HG02970 (cell line): Measurements from ENCODE around the gene GIMAP8.
"Not testable (repeated sequence)": the region's sequence is repeated elsewhere in the genome, so short reads cannot be mapped to it uniquely, and the experiment has no call there.

Experiments
- ATAC-seq: cut with Tn5 transposase; IDR thresholded peaks from one replicate; pipeline ENCODE4 v1.9.1; 2021; ENCODE audit warnings: mild to moderate bottlenecking, moderate library complexity, moderate number of reproducible peaks; ENCODE audit not compliant: unreplicated experiment, low FRiP score

The GIMAP8 gene

GRCh38 chr7:150457064-150457463 is 6.6 kb downstream of the GIMAP8 start:
- ATAC-seq: not testable (repeated sequence)

GRCh38 chr7:150458235-150458634 is 7.8 kb downstream of the GIMAP8 start:
- ATAC-seq: no peak

- no peak for ATAC-seq
Observed at GRCh38 chr7:150458756-150459155, 8.3 kb downstream of the GIMAP8 start.

GRCh38 chr7:150461520-150461919 is 11.1 kb downstream of the GIMAP8 start:
- ATAC-seq: no peak

- ATAC-seq: no peak
Observed at GRCh38 chr7:150462413-150462812, 12.0 kb downstream of the GIMAP8 start.

- no peak for ATAC-seq
Observed at GRCh38 chr7:150463461-150463860, 13.0 kb downstream of the GIMAP8 start.

GRCh38 chr7:150464962-150465361 is 14.5 kb downstream of the GIMAP8 start:
- no peak for ATAC-seq

GRCh38 chr7:150465414-150465813 is 15.0 kb downstream of the GIMAP8 start:
- no peak for ATAC-seq

GRCh38 chr7:150466477-150466876 is 16.0 kb downstream of the GIMAP8 start:
- ATAC-seq: no peak

- no peak for ATAC-seq
Observed at GRCh38 chr7:150468241-150468640, 17.8 kb downstream of the GIMAP8 start.

GRCh38 chr7:150471886-150472285 is 21.5 kb downstream of the GIMAP8 start:
- no peak for ATAC-seq

GRCh38 chr7:150473902-150474301 is 23.5 kb downstream of the GIMAP8 start:
- ATAC-seq: no peak

GRCh38 chr7:150476285-150476684 is 25.9 kb downstream of the GIMAP8 start:
- no peak for ATAC-seq

GRCh38 chr7:150476819-150477631 is 26.6 kb downstream of the GIMAP8 start:
- no peak for ATAC-seq

- no peak for ATAC-seq
Observed at GRCh38 chr7:150479023-150479716, 28.7 kb downstream of the GIMAP8 start.

GRCh38 chr7:150481186-150481920 is 30.9 kb downstream of the GIMAP8 start:
- no peak for ATAC-seq

GRCh38 chr7:150481922-150482321 is 31.5 kb downstream of the GIMAP8 start:
- ATAC-seq: no peak

- not testable (repeated sequence) for ATAC-seq
Observed at GRCh38 chr7:150483514-150483913, 33.1 kb downstream of the GIMAP8 start.

- not testable (repeated sequence) for ATAC-seq
Observed at GRCh38 chr7:150484071-150484470, 33.6 kb downstream of the GIMAP8 start.

- ATAC-seq: no peak
Observed at GRCh38 chr7:150487625-150488024, 37.2 kb downstream of the GIMAP8 start.

- ATAC-seq: no peak
Observed at GRCh38 chr7:150489782-150490181, 39.4 kb downstream of the GIMAP8 start.
